Fibroblast of lung (primary cell): ENCODE data around the gene PCNT. TPM values are rescaled to one million over a fixed set of nuclear protein-coding genes. Genes with fewer than 3 reads are reported as not detected.
"Not testable (repeated sequence)": the region's sequence is repeated elsewhere in the genome, so short reads cannot be mapped to it uniquely, and the experiment has no call there.

ENCODE experiments used
- DNase-seq, 2 donors: peaks; one replicate each; pipeline versions ENCODE4 v3.0.0 to v3.0.0-alpha.2; 2010; ENCODE audit warnings: low read depth in 2 of 2
- H2AFZ ChIP-seq: 2 replicates; pipeline ENCODE4 v1.5.1; 2012; ENCODE audit warnings: low read length, control low read depth, inconsistent platforms
- H3K27ac ChIP-seq: 2 replicates; pipeline ENCODE4 v1.5.1; 2011; ENCODE audit warnings: low read length, control low read depth; ENCODE audit not compliant: insufficient read depth
- H3K27me3 ChIP-seq: 2 replicates; pipeline ENCODE4 v1.5.1; 2011; ENCODE audit warnings: mild to moderate bottlenecking, low read length; ENCODE audit not compliant: control insufficient read depth, insufficient read depth
- H3K36me3 ChIP-seq: 2 replicates; pipeline ENCODE4 v1.5.1; 2011; ENCODE audit warnings: low read length; ENCODE audit not compliant: control insufficient read depth, insufficient read depth
- H3K4me1 ChIP-seq: 2 replicates; pipeline ENCODE4 v1.5.1; 2011; ENCODE audit warnings: low read length; ENCODE audit not compliant: control insufficient read depth, insufficient read depth; ENCODE audit errors: extremely low read depth
- H3K4me2 ChIP-seq: 2 replicates; pipeline ENCODE4 v1.5.1; 2011; ENCODE audit warnings: low read length, control low read depth; ENCODE audit not compliant: insufficient read depth; ENCODE audit errors: extremely low read depth
- H3K4me3 ChIP-seq, 4 experiments: fragments of 200-600 bp in 1 of 4; sonication (generic) in 1 of 4; replicated peaks in 1 of 4; 2 replicates each; pipeline ENCODE4 v1.5.1; 2011 to 2016; ENCODE audit warnings: low read length in 4 of 4, low read depth in 3 of 4, mild to moderate bottlenecking in 3 of 4, control low read depth in 2 of 4, inconsistent platforms in 1 of 4, mixed read lengths in 1 of 4; ENCODE audit not compliant: insufficient read depth in 1 of 4; ENCODE audit errors: control extremely low read depth in 1 of 4
- H3K79me2 ChIP-seq: 2 replicates; pipeline ENCODE4 v1.5.1; 2012; ENCODE audit warnings: mild to moderate bottlenecking, low read length, inconsistent platforms; ENCODE audit not compliant: control insufficient read depth, insufficient read depth
- H3K9ac ChIP-seq: 2 replicates; pipeline ENCODE4 v1.5.1; 2011; ENCODE audit warnings: mild to moderate bottlenecking, low read length, control low read depth; ENCODE audit not compliant: insufficient read depth
- H3K9me3 ChIP-seq: 2 replicates; pipeline ENCODE4 v1.5.1; 2012; ENCODE audit warnings: low read depth, low read length; ENCODE audit not compliant: control insufficient read depth, insufficient read depth
- H4K20me1 ChIP-seq: 2 replicates; pipeline ENCODE4 v1.5.1; 2011; ENCODE audit warnings: low read length; ENCODE audit not compliant: control insufficient read depth, insufficient read depth; ENCODE audit errors: extremely low read depth
- CTCF ChIP-seq, 2 donors: IDR thresholded peaks in 1 of 2; conservative IDR thresholded peaks in 1 of 2; 1 replicate in 1 of 2; 2 replicates in 1 of 2; pipeline ENCODE4 v1.5.1; 2011 to 2012; ENCODE audit warnings: low read length in 2 of 2, control low read depth in 1 of 2, inconsistent platforms in 1 of 2, low read depth in 1 of 2, mild to moderate bottlenecking in 1 of 2
- EZH2 ChIP-seq: IDR thresholded peaks from 2 replicates; pipeline ENCODE4 v1.5.1; 2012; ENCODE audit warnings: low read length, control low read depth, mild to moderate bottlenecking; ENCODE audit errors: missing control alignments
- polyA plus RNA-seq, 2 donors: library from polyadenylated mRNA; depleted of rRNA in 1 of 2; stranded (reverse) in 1 of 2; unstranded in 1 of 2; fragments of >200 nt; gene quantifications; 2 replicates each; pipeline ENCODE4 v1.2.1, GENCODE V29; 2011 to 2012; ENCODE audit warnings: missing spikeins in 1 of 2
- total RNA-seq: library from RNA; depleted of rRNA; stranded (reverse); fragments of >200 nt; gene quantifications from 2 replicates; pipeline ENCODE4 v1.2.1, GENCODE V29; 2014

PCNT gene
- total and polyA plus RNA-seq, 2 donors (not counting 1 experiment from before 2014, with no cell fraction given) = 7.4 to 26.1 TPM

DNA sequence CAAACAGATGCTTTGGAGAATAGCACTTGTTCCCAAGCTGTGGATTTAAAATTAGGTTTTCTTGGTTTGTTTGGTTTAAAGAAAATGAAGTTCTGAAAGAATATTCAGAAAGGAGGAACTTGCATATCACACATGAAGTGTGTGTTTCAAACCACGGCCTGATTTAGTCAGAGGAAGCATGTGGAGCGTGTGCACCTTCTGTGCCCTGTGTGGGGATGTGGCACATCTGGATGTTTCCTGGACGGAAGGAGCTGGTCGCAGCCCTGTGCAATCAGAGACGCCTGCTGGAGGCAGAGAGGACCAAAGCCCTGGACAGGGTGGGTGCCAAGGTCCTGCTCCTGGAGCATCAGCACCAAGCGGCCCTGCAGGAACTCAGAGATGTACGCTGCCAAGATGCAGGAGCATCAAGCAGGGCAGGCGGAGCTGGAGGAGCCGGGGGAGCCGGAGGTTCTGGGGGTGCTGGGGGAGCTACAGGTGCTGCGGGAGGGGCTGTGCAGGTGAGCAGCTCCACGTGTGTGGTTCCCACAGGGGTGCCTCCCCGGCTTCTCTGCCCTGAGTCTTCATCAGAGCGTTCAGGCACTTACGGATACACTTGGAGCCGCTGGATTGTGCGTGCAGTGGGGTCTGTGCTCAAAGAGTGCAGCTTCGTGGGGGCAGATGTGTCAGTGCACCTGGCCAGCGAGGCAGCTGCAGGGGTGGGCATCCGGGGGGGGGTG lies 45.7 kb downstream of the PCNT start:
- H3K4me3 ChIP-seq = no peak overlapping the region
- no peak overlapping the region for H3K27ac ChIP-seq
- peaks cover 25% of the 10 kb centered on the region for H3K79me2 ChIP-seq
- H3K4me1 ChIP-seq = no peaks in the 10 kb centered on the region
- no peak for TF ChIP-seq EZH2
- no peak for TF ChIP-seq CTCF (conservative IDR thresholded peaks at IDR 0.05 in 1 of 2, IDR thresholded peaks at IDR 0.05 in 1 of 2; ENCODE audit: low read depth in 1 of 2, low read length in 2 of 2)
- no peaks in the 10 kb centered on the region for H3K9me3 ChIP-seq
- H3K9ac ChIP-seq = no peak overlapping the region
- no peak overlapping the region for H3K4me2 ChIP-seq
- H3K36me3 ChIP-seq = peaks cover 15% of the 10 kb centered on the region
- DNase-seq = no peak
- H3K27me3 ChIP-seq = no peaks in the 10 kb centered on the region
- no peaks in the 10 kb centered on the region for H4K20me1 ChIP-seq
- H2AFZ ChIP-seq = no peak overlapping the region

GRCh38 chr21:46371204-46372013 lies 47.5 kb downstream of the PCNT start:
- no peak for DNase-seq
- Histone ChIP-seq H3K4me3 (no peak overlapping the region), H3K4me2 (no peak overlapping the region), H3K4me1 (no peaks in the 10 kb centered on the region), H4K20me1 (no peaks in the 10 kb centered on the region), H3K27ac (no peak overlapping the region), H3K36me3 (peaks cover 12% of the 10 kb centered on the region), H3K9ac (no peak overlapping the region), H3K79me2 (peaks cover 28% of the 10 kb centered on the region), H2AFZ (no peak overlapping the region), H3K27me3 (no peaks in the 10 kb centered on the region), H3K9me3 (no peaks in the 10 kb centered on the region)
- no peak for TF ChIP-seq EZH2
- TF ChIP-seq CTCF (conservative IDR thresholded peaks at IDR 0.05 in 1 of 2, IDR thresholded peaks at IDR 0.05 in 1 of 2; ENCODE audit: low read depth in 1 of 2, low read length in 2 of 2) = no peak

DNA sequence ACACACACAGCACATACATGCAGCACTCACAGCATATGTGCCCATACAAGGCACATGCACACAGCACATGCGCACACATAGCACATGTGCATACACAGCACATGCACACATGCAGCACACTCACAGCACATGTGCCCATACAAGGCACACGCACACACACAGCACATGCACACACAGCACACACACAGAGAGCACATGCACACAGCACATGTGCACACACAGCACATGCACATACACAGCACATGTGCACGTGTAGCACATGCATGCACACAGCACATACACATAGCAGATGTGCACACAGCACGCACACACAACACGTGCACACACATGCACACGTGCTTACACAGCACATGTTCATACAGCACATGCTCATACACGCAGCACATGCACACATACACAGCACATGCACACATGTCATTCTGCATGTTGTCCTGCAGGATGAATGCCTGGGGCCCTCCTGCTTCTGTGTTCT lies 48.1 kb downstream of the PCNT start:
- no peak overlapping the region for H2AFZ ChIP-seq
- no peaks in the 10 kb centered on the region for H3K4me1 ChIP-seq
- peaks cover 28% of the 10 kb centered on the region for H3K79me2 ChIP-seq
- no peak overlapping the region for H3K27ac ChIP-seq
- no peak for TF ChIP-seq CTCF (conservative IDR thresholded peaks at IDR 0.05 in 1 of 2, IDR thresholded peaks at IDR 0.05 in 1 of 2; ENCODE audit: low read depth in 1 of 2, low read length in 2 of 2)
- TF ChIP-seq EZH2 = no peak
- no peak overlapping the region for H3K4me3 ChIP-seq
- H3K27me3 ChIP-seq = no peaks in the 10 kb centered on the region
- peaks cover 9% of the 10 kb centered on the region for H3K36me3 ChIP-seq
- no peak for DNase-seq
- no peak overlapping the region for H3K4me2 ChIP-seq
- H3K9ac ChIP-seq = no peak overlapping the region
- no peaks in the 10 kb centered on the region for H3K9me3 ChIP-seq
- H4K20me1 ChIP-seq = no peaks in the 10 kb centered on the region

- H3K9ac ChIP-seq, H3K9me3 ChIP-seq, H3K27ac ChIP-seq, H3K4me3 ChIP-seq, H3K36me3 ChIP-seq, H3K27me3 ChIP-seq, H3K4me1 ChIP-seq, H4K20me1 ChIP-seq, DNase-seq, H2AFZ ChIP-seq, H3K4me2 ChIP-seq: not testable (repeated sequence)
- peaks cover 31% of the 10 kb centered on the region for H3K79me2 ChIP-seq
Observed at GRCh38 chr21:46372947-46373346, 49.0 kb downstream of the PCNT start.
